ENCODE data around the gene MYO1C. TPM values are rescaled to one million over a fixed set of nuclear protein-coding genes. Genes with fewer than 3 reads are reported as not detected.

Gene MYO1C
- total RNA-seq, 1 donor from 2014 or later: 54.3 TPM

DNA sequence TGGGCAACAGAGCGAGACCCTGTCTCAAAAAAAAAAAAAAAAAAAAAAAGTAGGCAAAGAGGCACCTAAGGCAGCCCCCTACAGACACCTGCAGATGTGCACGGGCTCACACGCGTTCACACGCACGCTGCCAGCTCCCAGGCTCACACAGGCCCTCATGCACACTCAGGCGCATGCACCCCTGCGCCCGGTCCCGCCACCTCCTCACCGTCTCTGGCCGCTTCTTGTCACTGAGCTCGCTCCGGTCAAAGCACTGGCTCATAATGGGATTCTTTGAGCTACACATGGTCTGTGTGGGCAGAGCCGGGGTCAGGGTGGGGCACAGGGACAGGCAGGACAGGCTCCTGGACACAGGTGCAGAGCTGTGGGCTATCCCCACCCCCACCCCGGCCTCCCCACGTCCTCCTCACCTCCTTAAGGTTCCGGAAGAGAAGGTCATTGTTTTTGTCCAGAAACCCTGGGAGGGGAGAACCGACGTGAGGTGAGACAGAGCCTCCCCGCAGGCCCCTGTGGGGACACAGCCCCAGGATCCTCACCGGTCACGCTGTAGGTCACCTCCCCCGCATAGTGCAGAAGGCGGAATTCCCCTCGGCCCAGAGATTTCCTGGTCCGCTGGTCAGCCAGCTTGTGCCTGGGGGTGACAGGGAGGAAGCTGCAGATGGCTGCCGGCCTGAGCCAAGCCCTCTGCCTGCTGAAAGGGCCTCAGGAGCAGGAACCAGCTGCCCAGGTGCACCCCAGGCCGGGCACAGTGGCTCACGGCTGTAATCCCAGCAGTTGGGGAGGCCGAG is 17.9 kb downstream of the MYO1C start:
- Mint-ChIP-seq H3K36me3 (ENCODE audit: low read depth) (peaks cover 39% of the 10 kb centered on the region), H3K9me3 (no peaks in the 10 kb centered on the region), H3K4me3 (ENCODE audit: low read depth) (no peak overlapping the region), H3K4me1 (ENCODE audit: low read depth) (peaks cover 6% of the 10 kb centered on the region), H3K27ac (no peak overlapping the region), H3K27me3 (ENCODE audit: low read depth) (no peaks in the 10 kb centered on the region)
- intact Hi-C loops (cut with micrococcal nuclease): no loop called here
- DNase-seq (ENCODE audit: low spot score): no peak

- Mint-ChIP-seq H3K4me1 (ENCODE audit: low read depth) (peaks cover 6% of the 10 kb centered on the region), H3K9me3 (no peaks in the 10 kb centered on the region), H3K4me3 (ENCODE audit: low read depth) (no peak overlapping the region), H3K27ac (no peak overlapping the region), H3K27me3 (ENCODE audit: low read depth) (no peaks in the 10 kb centered on the region), H3K36me3 (ENCODE audit: low read depth) (peaks cover 44% of the 10 kb centered on the region)
- intact Hi-C loops (cut with micrococcal nuclease): no loop called here
- DNase-seq (ENCODE audit: low spot score): no peak
These were observed 18.6 kb downstream of the MYO1C start for GRCh38 chr17:1473841-1474240.

GRCh38 chr17:1473170-1473569 is 19.3 kb downstream of the MYO1C start:
- Mint-ChIP-seq H3K27me3 (ENCODE audit: low read depth) (no peaks in the 10 kb centered on the region), H3K27ac (no peak overlapping the region), H3K4me3 (ENCODE audit: low read depth) (no peak overlapping the region), H3K36me3 (ENCODE audit: low read depth) (peaks cover 51% of the 10 kb centered on the region), H3K4me1 (ENCODE audit: low read depth) (peaks cover 6% of the 10 kb centered on the region), H3K9me3 (no peaks in the 10 kb centered on the region)
- intact Hi-C loops (cut with micrococcal nuclease): no loop called here
- DNase-seq (ENCODE audit: low spot score): no peak

- no peak for DNase-seq (ENCODE audit: low spot score)
- H3K9me3 Mint-ChIP-seq: no peaks in the 10 kb centered on the region
- peaks cover 46% of the 10 kb centered on the region for H3K36me3 Mint-ChIP-seq (ENCODE audit: low read depth)
- no peak overlapping the region for H3K27ac Mint-ChIP-seq
- H3K4me3 Mint-ChIP-seq (ENCODE audit: low read depth): no peak overlapping the region
- peaks cover 6% of the 10 kb centered on the region for H3K4me1 Mint-ChIP-seq (ENCODE audit: low read depth)
- H3K27me3 Mint-ChIP-seq (ENCODE audit: low read depth): no peaks in the 10 kb centered on the region
- intact Hi-C loops (cut with micrococcal nuclease): no loop called here
These were observed 20.3 kb downstream of the MYO1C start for GRCh38 chr17:1471911-1472821.

DNA sequence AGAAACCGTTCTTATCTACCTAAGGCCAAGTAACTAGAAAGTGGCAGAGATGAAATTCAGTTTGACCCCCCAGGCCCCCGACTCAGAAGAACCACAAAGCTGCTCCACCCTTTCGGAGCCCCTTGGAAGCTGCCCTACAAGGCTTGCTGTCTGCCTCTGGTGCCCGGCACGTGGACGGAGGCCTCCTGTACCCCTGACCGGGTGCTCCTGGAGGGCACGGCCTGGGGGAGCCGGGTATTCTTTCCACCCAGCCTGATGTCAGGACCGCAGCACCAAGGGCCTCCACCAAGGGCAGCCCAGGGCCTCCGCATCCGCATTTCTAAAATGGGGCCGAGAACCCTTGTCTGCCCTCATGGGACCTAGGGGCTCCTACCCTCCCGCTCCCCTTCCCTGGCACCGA is 21.0 kb downstream of the MYO1C start:
- H3K4me1 Mint-ChIP-seq (ENCODE audit: low read depth): peaks cover 6% of the 10 kb centered on the region
- no peaks in the 10 kb centered on the region for H3K9me3 Mint-ChIP-seq
- H3K4me3 Mint-ChIP-seq (ENCODE audit: low read depth): no peak overlapping the region
- H3K27me3 Mint-ChIP-seq (ENCODE audit: low read depth): no peaks in the 10 kb centered on the region
- intact Hi-C loops (cut with micrococcal nuclease): no loop called here
- no peak overlapping the region for H3K27ac Mint-ChIP-seq
- no peak for DNase-seq (ENCODE audit: low spot score)
- peaks cover 49% of the 10 kb centered on the region for H3K36me3 Mint-ChIP-seq (ENCODE audit: low read depth)

GRCh38 chr17:1470755-1471462 is 21.6 kb downstream of the MYO1C start:
- Mint-ChIP-seq H3K36me3 (ENCODE audit: low read depth) (peaks cover 49% of the 10 kb centered on the region), H3K4me3 (ENCODE audit: low read depth) (no peak overlapping the region), H3K9me3 (no peaks in the 10 kb centered on the region), H3K27me3 (ENCODE audit: low read depth) (no peaks in the 10 kb centered on the region), H3K4me1 (ENCODE audit: low read depth) (peaks cover 6% of the 10 kb centered on the region), H3K27ac (no peak overlapping the region)
- intact Hi-C loops (cut with micrococcal nuclease): no loop called here
- DNase-seq (ENCODE audit: low spot score): no peak

DNA sequence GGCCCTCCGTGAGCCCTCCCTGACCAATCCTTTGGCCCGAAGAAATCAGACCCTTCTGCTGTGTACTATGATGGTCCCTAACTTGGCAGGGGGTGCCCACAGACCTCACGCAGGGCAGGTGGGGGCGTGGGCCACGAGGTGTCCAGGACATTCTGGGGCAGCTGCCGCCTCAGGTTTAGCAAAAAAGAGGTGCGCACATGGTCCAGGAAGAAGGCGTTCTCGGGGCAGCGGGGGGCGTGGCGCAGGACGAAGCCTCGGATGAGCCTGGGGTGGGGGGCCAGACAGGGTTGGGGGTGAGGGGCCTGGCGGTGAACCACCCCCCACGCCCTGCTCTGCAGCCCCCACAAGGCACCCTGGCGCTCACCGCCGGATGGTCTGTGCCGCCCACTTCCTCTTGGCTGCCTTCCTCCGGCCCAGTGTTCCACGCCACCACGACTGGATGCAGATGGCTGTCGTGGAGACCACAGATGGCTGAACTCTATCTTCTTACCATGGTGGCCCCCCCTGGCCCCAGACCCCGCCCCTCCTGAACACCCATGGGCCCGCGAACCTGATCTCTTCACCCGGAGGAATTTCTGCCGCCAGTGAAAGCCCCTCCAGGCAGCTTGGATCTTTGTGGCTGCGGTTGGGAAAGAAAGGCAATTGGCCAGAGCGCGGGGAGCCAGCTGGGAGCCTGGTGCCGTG is 22.3 kb downstream of the MYO1C start:
- DNase-seq (ENCODE audit: low spot score): no peak
- Mint-ChIP-seq H3K4me1 (ENCODE audit: low read depth) (peaks cover 6% of the 10 kb centered on the region), H3K4me3 (ENCODE audit: low read depth) (no peak overlapping the region), H3K36me3 (ENCODE audit: low read depth) (peaks cover 48% of the 10 kb centered on the region), H3K27ac (no peak overlapping the region), H3K9me3 (no peaks in the 10 kb centered on the region), H3K27me3 (ENCODE audit: low read depth) (no peaks in the 10 kb centered on the region)
- intact Hi-C loops (cut with micrococcal nuclease): no loop called here

DNA sequence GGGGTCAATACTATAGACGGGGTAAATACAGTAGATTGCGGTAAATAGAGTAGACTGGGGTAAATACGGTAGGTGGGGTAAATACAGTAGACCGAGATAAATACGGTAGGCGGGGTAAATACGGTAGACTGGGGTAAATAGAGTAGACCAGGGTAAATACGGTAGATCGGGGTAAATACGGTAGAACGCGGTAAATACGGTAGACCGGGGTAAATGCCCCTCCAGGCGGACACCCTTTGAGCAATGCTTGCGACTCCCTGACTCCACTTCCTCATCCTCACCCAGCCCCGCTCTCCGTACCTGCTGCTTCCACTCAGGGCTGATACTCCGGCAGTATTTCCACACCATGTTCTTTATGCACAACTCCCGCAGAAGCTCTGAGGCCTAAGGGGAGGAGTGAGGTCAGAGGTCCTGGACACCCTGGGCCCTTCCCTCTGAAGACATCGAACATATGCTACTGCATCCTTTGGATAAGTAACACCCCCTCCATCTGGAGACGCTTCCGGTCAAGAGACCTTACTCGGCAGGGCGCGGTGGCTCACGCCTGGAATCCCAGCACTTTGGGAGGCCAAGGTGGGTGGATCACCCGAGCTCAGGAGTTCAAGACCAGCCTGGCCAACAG is 23.1 kb downstream of the MYO1C start:
- intact Hi-C loops (cut with micrococcal nuclease): no loop called here
- Mint-ChIP-seq H3K9me3 (no peaks in the 10 kb centered on the region), H3K4me3 (ENCODE audit: low read depth) (no peak overlapping the region), H3K36me3 (ENCODE audit: low read depth) (peaks cover 51% of the 10 kb centered on the region), H3K27ac (no peak overlapping the region), H3K4me1 (ENCODE audit: low read depth) (peaks cover 6% of the 10 kb centered on the region), H3K27me3 (ENCODE audit: low read depth) (peaks cover 2% of the 10 kb centered on the region)
- no peak for DNase-seq (ENCODE audit: low spot score)

DNA sequence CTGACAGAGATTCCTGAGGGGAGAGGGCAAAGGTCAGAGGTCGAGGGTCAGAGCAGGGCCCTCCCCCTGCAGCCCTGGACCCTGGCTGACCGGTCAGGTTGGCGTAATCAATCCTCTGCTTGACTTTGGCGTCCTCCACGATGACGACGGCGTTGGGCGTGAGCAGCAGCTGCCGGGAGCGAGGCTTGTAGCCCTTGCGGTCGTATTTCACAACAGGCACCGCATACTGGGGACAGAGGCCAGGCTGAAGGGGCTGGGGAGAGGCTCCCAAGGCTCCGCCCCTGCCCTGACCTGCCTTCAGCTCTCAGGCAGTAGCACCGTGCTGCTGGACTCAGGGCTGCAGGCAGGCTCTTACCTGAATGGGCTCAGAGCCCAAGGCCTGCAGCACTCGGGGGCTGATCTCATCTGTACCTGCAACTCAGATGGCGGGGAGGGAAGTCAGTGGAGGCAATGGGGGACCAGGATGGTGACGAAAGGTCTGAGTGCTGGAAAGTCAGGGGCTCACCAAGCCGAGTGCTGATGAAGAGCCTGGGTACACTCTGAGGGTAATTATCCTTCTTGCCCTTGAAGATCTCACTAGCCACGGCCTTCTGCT is 24.5 kb downstream of the MYO1C start:
- no peak for DNase-seq (ENCODE audit: low spot score)
- Mint-ChIP-seq H3K4me3 (ENCODE audit: low read depth) (no peak overlapping the region), H3K27ac (no peak overlapping the region), H3K4me1 (ENCODE audit: low read depth) (peaks cover 7% of the 10 kb centered on the region), H3K27me3 (ENCODE audit: low read depth) (peaks cover 9% of the 10 kb centered on the region), H3K36me3 (ENCODE audit: low read depth) (peaks cover 49% of the 10 kb centered on the region), H3K9me3 (no peaks in the 10 kb centered on the region)
- intact Hi-C loops (cut with micrococcal nuclease): no loop called here

DNA sequence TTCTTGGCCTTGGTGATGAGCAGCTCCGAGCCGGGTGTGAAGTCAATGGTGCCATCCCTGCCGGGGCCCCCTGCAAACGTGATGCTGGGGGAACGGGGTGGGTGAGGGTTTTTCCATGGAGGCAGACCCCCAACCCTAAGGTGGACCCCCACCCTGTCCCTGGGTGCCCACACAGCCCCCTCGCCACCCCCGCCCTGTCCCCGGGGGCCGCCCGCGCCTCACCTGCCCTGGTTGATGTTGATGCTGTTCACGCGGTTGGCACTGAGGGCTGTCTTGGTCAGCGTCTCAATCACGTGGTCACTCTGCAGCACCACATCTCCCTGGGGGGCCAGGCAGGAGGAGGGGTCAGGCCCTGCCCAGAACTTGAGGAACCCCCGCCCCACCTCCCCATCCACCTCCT is 25.2 kb downstream of the MYO1C start:
- Mint-ChIP-seq H3K4me1 (ENCODE audit: low read depth) (peaks cover 15% of the 10 kb centered on the region), H3K9me3 (no peaks in the 10 kb centered on the region), H3K4me3 (ENCODE audit: low read depth) (no peak overlapping the region), H3K36me3 (ENCODE audit: low read depth) (peaks cover 50% of the 10 kb centered on the region), H3K27ac (no peak overlapping the region), H3K27me3 (ENCODE audit: low read depth) (peaks cover 10% of the 10 kb centered on the region)
- intact Hi-C loops (cut with micrococcal nuclease): no loop called here
- no peak for DNase-seq (ENCODE audit: low spot score)

- Mint-ChIP-seq H3K36me3 (ENCODE audit: low read depth) (peaks cover 29% of the 10 kb centered on the region), H3K9me3 (no peaks in the 10 kb centered on the region), H3K4me3 (ENCODE audit: low read depth) (no peak overlapping the region), H3K27ac (no peak overlapping the region), H3K27me3 (ENCODE audit: low read depth) (peaks cover 23% of the 10 kb centered on the region), H3K4me1 (ENCODE audit: low read depth) (peaks cover 19% of the 10 kb centered on the region)
- intact Hi-C loops (cut with micrococcal nuclease): no loop called here
- no peak for DNase-seq (ENCODE audit: low spot score)
These were observed 28.3 kb downstream of the MYO1C start for GRCh38 chr17:1464186-1464585.
